Measurements from ENCODE around the gene SHC1.

DNA sequence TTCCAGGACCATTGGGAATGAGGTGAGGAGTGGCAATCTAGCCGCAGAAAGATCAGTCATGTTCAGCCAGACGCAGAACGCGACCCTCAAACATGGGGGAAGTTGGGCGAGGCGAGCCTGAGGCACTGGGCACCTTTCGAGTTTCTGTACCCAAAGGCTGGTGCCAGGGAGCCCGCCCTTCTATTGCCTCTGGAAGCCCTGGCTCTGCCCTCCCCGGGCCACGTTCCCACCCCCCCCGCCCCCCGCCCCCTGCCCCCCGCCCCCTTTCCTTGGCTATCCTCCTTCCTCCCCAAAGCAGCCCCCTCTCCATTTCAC lies 29.8 kb upstream of the SHC1 start:
- TF ChIP-seq, protein P1, sequence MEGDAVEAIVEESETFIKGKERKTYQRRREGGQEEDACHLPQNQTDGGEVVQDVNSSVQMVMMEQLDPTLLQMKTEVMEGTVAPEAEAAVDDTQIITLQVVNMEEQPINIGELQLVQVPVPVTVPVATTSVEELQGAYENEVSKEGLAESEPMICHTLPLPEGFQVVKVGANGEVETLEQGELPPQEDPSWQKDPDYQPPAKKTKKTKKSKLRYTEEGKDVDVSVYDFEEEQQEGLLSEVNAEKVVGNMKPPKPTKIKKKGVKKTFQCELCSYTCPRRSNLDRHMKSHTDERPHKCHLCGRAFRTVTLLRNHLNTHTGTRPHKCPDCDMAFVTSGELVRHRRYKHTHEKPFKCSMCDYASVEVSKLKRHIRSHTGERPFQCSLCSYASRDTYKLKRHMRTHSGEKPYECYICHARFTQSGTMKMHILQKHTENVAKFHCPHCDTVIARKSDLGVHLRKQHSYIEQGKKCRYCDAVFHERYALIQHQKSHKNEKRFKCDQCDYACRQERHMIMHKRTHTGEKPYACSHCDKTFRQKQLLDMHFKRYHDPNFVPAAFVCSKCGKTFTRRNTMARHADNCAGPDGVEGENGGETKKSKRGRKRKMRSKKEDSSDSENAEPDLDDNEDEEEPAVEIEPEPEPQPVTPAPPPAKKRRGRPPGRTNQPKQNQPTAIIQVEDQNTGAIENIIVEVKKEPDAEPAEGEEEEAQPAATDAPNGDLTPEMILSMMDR (IDR thresholded peaks at IDR 0.05) = no peak
- TF ChIP-seq EZH2 (IDR thresholded peaks at IDR 0.05) (no peak), EZH2phosphoT487 (IDR thresholded peaks at IDR 0.05) (no peak)

All from neural progenitor cell (in vitro differentiated cells).